HCT116 (cell line): Measurements from ENCODE around the gene JAK1. TPM values are rescaled to one million over a fixed set of nuclear protein-coding genes. Genes with fewer than 3 reads are reported as not detected.

Experiments used
- ATAC-seq: fragments of 200-7000 bp; cut with Tn5 transposase; 2 replicates; pipeline ENCODE4 v1.9.1; 2020; ENCODE audit warnings: mild to moderate bottlenecking, moderate library complexity
- BruUV-seq: library from RNA; stranded (reverse); fragments of 400-500 nt; replicated peaks from 2 replicates; lab custom pipeline; 2021; lab: Mats Ljungman, UMichigan
- CTCF ChIA-PET: fragments of 300-600 bp; sonication (Branson Sonifier 250); formaldehyde crosslinking; loops from one replicate; lab custom pipeline; 2021; ENCODE audit warnings: antibody characterized with exemption; lab: Charles Lee
- POLR2A ChIA-PET: fragments of 300-600, 350-600 bp; sonication (Branson Sonifier 250); formaldehyde crosslinking; loops from one replicate; lab custom pipeline; 2021; ENCODE audit warnings: antibody characterized with exemption; lab: Charles Lee
- RAD21 ChIA-PET, 2 experiments: fragments of 300-600 bp; sonication (Branson Sonifier 250); formaldehyde crosslinking; loops; one replicate each; lab custom pipeline; 2023; ENCODE audit warnings: low total read pairs in 2 of 2; ENCODE audit not compliant: uncharacterized antibody in 2 of 2, unreplicated experiment in 2 of 2, low non-redundant PET in 1 of 2; lab: Charles Lee
- DNase-seq: peaks from one replicate; pipeline ENCODE4 v3.0.0-alpha.2; 2010; ENCODE audit warnings: low read depth, low spot score
- H2AFZ ChIP-seq: fragments of 200-600 bp; shearing (Covaris generic), sonication (generic); 2 replicates; pipeline ENCODE4 v1.6.1; 2017; ENCODE audit warnings: low read depth, mixed run types, mixed read lengths, antibody characterized with exemption, low read length; ENCODE audit not compliant: poor library complexity, severe bottlenecking
- H3K27ac ChIP-seq: 2 replicates; pipeline ENCODE4 v1.5.1; 2012; ENCODE audit warnings: low read depth, low read length
- H3K27me3 ChIP-seq: fragments of 200-600 bp; sonication (generic); 2 replicates; pipeline ENCODE4 v1.6.1; 2016; ENCODE audit warnings: mixed run types, low read length, mixed read lengths; ENCODE audit not compliant: insufficient read depth
- H3K36me3 ChIP-seq, 2 experiments: fragments of 200-500 bp in 1 of 2; fragments of 200-600 bp in 1 of 2; sonication (Bioruptor generic) in 1 of 2; sonication (generic) in 1 of 2; 2 replicates each; pipeline versions ENCODE4 v1.5.1 to v1.6.1; 2014 to 2016; ENCODE audit warnings: low read length in 2 of 2, inconsistent platforms in 1 of 2, mixed read lengths in 1 of 2, mixed run types in 1 of 2; ENCODE audit not compliant: insufficient read depth in 2 of 2, control insufficient read depth in 1 of 2
- H3K4me1 ChIP-seq, 2 experiments: fragments of 200-600 bp in 1 of 2; sonication (generic) in 1 of 2; 2 replicates each; pipeline versions ENCODE4 v1.5.1 to v1.6.1; 2012 to 2017; ENCODE audit warnings: low read length in 2 of 2, inconsistent platforms in 1 of 2, mild to moderate bottlenecking in 1 of 2, mixed read lengths in 1 of 2, mixed run types in 1 of 2, moderate library complexity in 1 of 2; ENCODE audit not compliant: insufficient read depth in 2 of 2, control insufficient read depth in 1 of 2
- H3K4me2 ChIP-seq: fragments of 200-600 bp; sonication (generic); 2 replicates; pipeline ENCODE4 v1.6.1; 2017; ENCODE audit warnings: mixed run types, low read length, mixed read lengths
- H3K4me3 ChIP-seq, 2 experiments: fragments of 200-600 bp in 1 of 2; sonication (generic) in 1 of 2; replicated peaks in 1 of 2; 2 replicates each; pipeline ENCODE4 v1.5.1; 2011 to 2016; ENCODE audit warnings: low read length in 2 of 2, control low read depth in 1 of 2, low read depth in 1 of 2, mild to moderate bottlenecking in 1 of 2, mixed read lengths in 1 of 2, mixed run types in 1 of 2
- H3K79me2 ChIP-seq: fragments of 200-600 bp; sonication (generic); 2 replicates; pipeline ENCODE4 v1.6.1; 2017; ENCODE audit warnings: mild to moderate bottlenecking, mixed run types, low read length, moderate library complexity, mixed read lengths; ENCODE audit not compliant: insufficient read depth
- H3K9ac ChIP-seq: fragments of 200-600 bp; sonication (generic); 2 replicates; pipeline ENCODE4 v1.6.1; 2016; ENCODE audit warnings: low read length, mixed read lengths
- H3K9me2 ChIP-seq: fragments of 200-600 bp; sonication (generic), shearing (Covaris generic); 2 replicates; pipeline ENCODE4 v1.6.1; 2017; ENCODE audit warnings: mixed run types, mild to moderate bottlenecking, moderate library complexity; ENCODE audit not compliant: insufficient read depth
- H3K9me3 ChIP-seq, 2 experiments: fragments of 200-500 bp in 1 of 2; fragments of 200-600 bp in 1 of 2; sonication (Bioruptor generic) in 1 of 2; sonication (generic) in 1 of 2; 2 replicates each; pipeline ENCODE4 v1.6.1; 2014 to 2017; ENCODE audit warnings: low read length in 2 of 2, mixed read lengths in 2 of 2, inconsistent platforms in 1 of 2, low read depth in 1 of 2, mild to moderate bottlenecking in 1 of 2, mixed run types in 1 of 2, moderate library complexity in 1 of 2; ENCODE audit not compliant: control insufficient read depth in 1 of 2, insufficient read depth in 1 of 2
- H4K20me1 ChIP-seq: fragments of 200-600 bp; sonication (generic), shearing (Covaris generic); 2 replicates; pipeline ENCODE4 v1.6.1; 2017; ENCODE audit warnings: mixed run types, mild to moderate bottlenecking, moderate library complexity; ENCODE audit not compliant: insufficient read depth
- CEBPB ChIP-seq: IDR thresholded peaks from 2 replicates; pipeline ENCODE4 v1.6.1; 2012; ENCODE audit warnings: low read depth
- EGR1 ChIP-seq: IDR thresholded peaks from 2 replicates; pipeline ENCODE4 v1.6.1; 2012; ENCODE audit warnings: low read depth
- EZH2 ChIP-seq: fragments of 200-600 bp; sonication (generic); IDR thresholded peaks from 2 replicates; pipeline ENCODE4 v1.6.1; 2017; ENCODE audit warnings: antibody characterized with exemption, mixed run types
- POLR2AphosphoS5 ChIP-seq: IDR thresholded peaks from 2 replicates; pipeline ENCODE4 v1.6.1; 2011; ENCODE audit warnings: mild to moderate bottlenecking, low read depth, low read length, moderate library complexity
- SIN3A ChIP-seq: IDR thresholded peaks from 2 replicates; pipeline ENCODE4 v1.6.1; 2012; ENCODE audit warnings: low read depth
- SRF ChIP-seq: IDR thresholded peaks from 2 replicates; pipeline ENCODE4 v1.6.1; 2012; ENCODE audit warnings: low read depth
- YY1 ChIP-seq: IDR thresholded peaks from 2 replicates; pipeline ENCODE4 v1.6.1; 2011; ENCODE audit warnings: low read length, low read depth, moderate library complexity, mild to moderate bottlenecking; ENCODE audit not compliant: insufficient replicate concordance; ENCODE audit errors: extremely low read depth
- ZFX ChIP-seq: fragments of 450-650 bp; IDR thresholded peaks from 2 replicates; pipeline ENCODE4 v1.6.1; 2017
- ZNF274 ChIP-seq: fragments of 200-500 bp; sonication (Bioruptor generic); IDR thresholded peaks from 2 replicates; pipeline ENCODE4 v1.6.1; 2014; ENCODE audit warnings: mild to moderate bottlenecking, low read depth, low read length, inconsistent platforms
- intact Hi-C: fragments of 100-400 bp; cut with micrococcal nuclease; formaldehyde crosslinking; loops from 2 replicates; pipeline ENCODE4 v1.10.0; 2022
- total RNA-seq: library from RNA; stranded (reverse); gene quantifications from one replicate; pipeline ENCODE4 v1.2.1, GENCODE V29; 2021; ENCODE audit not compliant: unreplicated experiment
- TF ChIP-seq, protein P1 (sequence below): IDR thresholded peaks from 2 replicates; pipeline ENCODE4 v1.6.1; 2012
- TF ChIP-seq, protein P2 (sequence below), 3 experiments: fragments of 200-600 bp in 1 of 3; sonication (generic) in 1 of 3; IDR thresholded peaks in 2 of 3; conservative IDR thresholded peaks in 1 of 3; 2 replicates each; pipeline ENCODE4 v1.5.1; 2012 to 2017; ENCODE audit warnings: low read depth in 2 of 3, low read length in 2 of 3, antibody characterized with exemption in 1 of 3, borderline replicate concordance in 1 of 3, control low read depth in 1 of 3, mild to moderate bottlenecking in 1 of 3, mixed read lengths in 1 of 3, mixed run types in 1 of 3, moderate library complexity in 1 of 3; ENCODE audit not compliant: insufficient read depth in 1 of 3

Gene JAK1
- total RNA-seq, 1 experiment from 2014 or later: 53.2 TPM

GRCh38 chr1:64936956-64937355 lies 29.4 kb downstream of the JAK1 start:
- Histone ChIP-seq H3K4me2 (no peak overlapping the region), H2AFZ (no peak overlapping the region), H3K27ac (no peak overlapping the region), H3K9me2 (no peaks in the 10 kb centered on the region), H4K20me1 (no peaks in the 10 kb centered on the region), H3K9me3 (no peaks in the 10 kb centered on the region), H3K27me3 (no peaks in the 10 kb centered on the region), H3K79me2 (peaks cover 43% of the 10 kb centered on the region), H3K36me3 (no peaks in the 10 kb centered on the region), H3K9ac (no peak overlapping the region), H3K4me1 (peaks cover 10 to 25% of the 10 kb centered on the region in 2 experiments; a peak in 3 of 4 replicates), H3K4me3 (no peak overlapping the region)
- TF ChIP-seq, protein P1, sequence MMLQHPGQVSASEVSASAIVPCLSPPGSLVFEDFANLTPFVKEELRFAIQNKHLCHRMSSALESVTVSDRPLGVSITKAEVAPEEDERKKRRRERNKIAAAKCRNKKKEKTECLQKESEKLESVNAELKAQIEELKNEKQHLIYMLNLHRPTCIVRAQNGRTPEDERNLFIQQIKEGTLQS: no peak
- TF ChIP-seq CEBPB (no peak), POLR2AphosphoS5 (no peak), EGR1 (no peak), SIN3A (no peak), YY1 (no peak), ZNF274 (no peak), ZFX (no peak), EZH2 (no peak), SRF (no peak)
- TF ChIP-seq, protein P2, sequence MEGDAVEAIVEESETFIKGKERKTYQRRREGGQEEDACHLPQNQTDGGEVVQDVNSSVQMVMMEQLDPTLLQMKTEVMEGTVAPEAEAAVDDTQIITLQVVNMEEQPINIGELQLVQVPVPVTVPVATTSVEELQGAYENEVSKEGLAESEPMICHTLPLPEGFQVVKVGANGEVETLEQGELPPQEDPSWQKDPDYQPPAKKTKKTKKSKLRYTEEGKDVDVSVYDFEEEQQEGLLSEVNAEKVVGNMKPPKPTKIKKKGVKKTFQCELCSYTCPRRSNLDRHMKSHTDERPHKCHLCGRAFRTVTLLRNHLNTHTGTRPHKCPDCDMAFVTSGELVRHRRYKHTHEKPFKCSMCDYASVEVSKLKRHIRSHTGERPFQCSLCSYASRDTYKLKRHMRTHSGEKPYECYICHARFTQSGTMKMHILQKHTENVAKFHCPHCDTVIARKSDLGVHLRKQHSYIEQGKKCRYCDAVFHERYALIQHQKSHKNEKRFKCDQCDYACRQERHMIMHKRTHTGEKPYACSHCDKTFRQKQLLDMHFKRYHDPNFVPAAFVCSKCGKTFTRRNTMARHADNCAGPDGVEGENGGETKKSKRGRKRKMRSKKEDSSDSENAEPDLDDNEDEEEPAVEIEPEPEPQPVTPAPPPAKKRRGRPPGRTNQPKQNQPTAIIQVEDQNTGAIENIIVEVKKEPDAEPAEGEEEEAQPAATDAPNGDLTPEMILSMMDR (IDR thresholded peaks at IDR 0.05 in 2 of 3, conservative IDR thresholded peaks at IDR 0.05 in 1 of 3; ENCODE audit: borderline replicate concordance in 1 of 3, insufficient read depth in 1 of 3, low read depth in 2 of 3, low read length in 2 of 3): no peak
- intact Hi-C loops: no loop called here
- ATAC-seq (no peak), DNase-seq (no peak)
- RAD21 ChIA-PET: no interaction called here
- CTCF ChIA-PET: no interaction called here
- POLR2A ChIA-PET: interaction anchor here (1.0 kb wide), 1 partner anchor 11 kb away, joined by 3 read pairs; no protein-coding TSS in a partner anchor
- no TSS peak for BruUV-seq
